Pulmonary artery endothelial cell (primary cell): ENCODE measurements around the gene ROPN1L. TPM values are rescaled to one million over a fixed set of nuclear protein-coding genes. Genes with fewer than 3 reads are reported as not detected.

Experiments
- DNase-seq: peaks from one replicate; pipeline ENCODE4 v3.0.0-alpha.2; 2011; ENCODE audit warnings: low read depth, low spot score
- total RNA-seq: library from RNA; depleted of rRNA; stranded (reverse); fragments of >200 nt; gene quantifications from 2 replicates; pipeline ENCODE4 v1.2.3, GENCODE V29; 2014

The ROPN1L gene
- total RNA-seq, 1 donor from 2014 or later, result 0.59 TPM

GRCh38 chr5:10457682-10458574, 16.2 kb downstream of the ROPN1L start:
- DNase-seq, result no peak

GRCh38 chr5:10459080-10460055, 17.7 kb downstream of the ROPN1L start:
- no peak for DNase-seq

- no peak for DNase-seq
Observed at GRCh38 chr5:10460252-10460906, 18.7 kb downstream of the ROPN1L start.

- DNase-seq, result no peak
Observed at GRCh38 chr5:10461041-10461440, 19.4 kb downstream of the ROPN1L start.

GRCh38 chr5:10461904-10462555, 20.4 kb downstream of the ROPN1L start:
- no peak for DNase-seq

- no peak for DNase-seq
Observed at GRCh38 chr5:10463566-10463965, 21.9 kb downstream of the ROPN1L start.

GRCh38 chr5:10464173-10464572, 22.5 kb downstream of the ROPN1L start:
- DNase-seq, result no peak

GRCh38 chr5:10465726-10466125, 24.0 kb downstream of the ROPN1L start:
- DNase-seq, result no peak

GRCh38 chr5:10466446-10467073, 24.9 kb downstream of the ROPN1L start:
- no peak for DNase-seq

GRCh38 chr5:10467281-10468198, 25.9 kb downstream of the ROPN1L start:
- DNase-seq, result no peak

GRCh38 chr5:10468256-10468655, 26.6 kb downstream of the ROPN1L start:
- no peak for DNase-seq

GRCh38 chr5:10469253-10470050, 27.8 kb downstream of the ROPN1L start:
- DNase-seq, result no peak

- no peak for DNase-seq
Observed at GRCh38 chr5:10470669-10471068, 29.0 kb downstream of the ROPN1L start.

GRCh38 chr5:10471677-10472076, 30.0 kb downstream of the ROPN1L start:
- DNase-seq, result no peak

- no peak for DNase-seq
Observed at GRCh38 chr5:10474521-10475075, 32.9 kb downstream of the ROPN1L start.

- no peak for DNase-seq
Observed at GRCh38 chr5:10475931-10476676, 34.4 kb downstream of the ROPN1L start.

GRCh38 chr5:10476878-10477277, 35.2 kb downstream of the ROPN1L start:
- no peak for DNase-seq

- no peak for DNase-seq
Observed at GRCh38 chr5:10477943-10478342, 36.3 kb downstream of the ROPN1L start.
